ENCODE data around the gene FFAR1. TPM values are rescaled to one million over a fixed set of nuclear protein-coding genes. Genes with fewer than 3 reads are reported as not detected.
"Not testable (repeated sequence)": the region's sequence is repeated elsewhere in the genome, so short reads cannot be mapped to it uniquely, and the experiment has no call there.

FFAR1 gene
- total RNA-seq, 4 donors from 2014 or later, result not detected

DNA sequence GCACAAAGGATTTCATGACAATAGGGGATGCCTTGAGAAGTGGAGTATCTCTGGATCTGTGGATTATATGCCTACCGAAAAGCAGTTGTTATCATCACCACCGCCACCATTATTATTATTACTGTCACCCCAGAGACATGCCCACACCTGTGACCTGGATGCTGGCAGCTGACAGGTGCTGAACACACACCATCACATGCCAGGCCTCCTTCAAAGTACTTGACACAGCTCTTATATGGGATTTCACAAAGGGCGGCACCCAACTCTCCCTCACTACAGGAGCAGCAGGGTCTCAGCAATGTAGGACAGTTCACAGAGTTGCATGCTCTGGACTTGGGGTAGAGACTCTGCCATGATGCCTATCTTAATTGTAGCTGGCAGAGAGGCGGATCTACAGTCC, 17.6 kb downstream of the FFAR1 start:
- WGBS, 2 donors, result 79 to 80% methylated on average over 3 to 4 of the region's 4 CpGs

DNA sequence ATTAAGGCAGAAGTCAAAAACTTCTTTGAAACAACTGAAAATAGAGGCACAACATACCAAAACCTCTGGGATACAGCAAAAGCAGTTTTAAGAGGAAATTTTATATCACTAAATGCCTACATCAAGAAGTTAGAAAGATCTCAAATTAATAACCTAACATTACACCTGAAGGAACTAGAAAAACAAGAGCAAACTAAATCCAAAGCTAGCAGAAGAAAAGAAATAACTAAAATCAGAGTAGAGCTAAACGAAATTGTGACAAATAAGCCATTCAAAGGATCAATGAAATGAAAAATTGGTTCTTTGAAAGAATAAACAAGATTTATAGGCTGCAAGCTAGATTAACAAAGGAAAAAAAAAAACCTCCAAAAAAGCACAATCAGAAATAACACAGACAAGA, 20.7 kb downstream of the FFAR1 start:
- no peak overlapping the region for H3K4me3 ChIP-seq (replicated peaks in 1 of 3)
- TF ChIP-seq POLR2A (IDR thresholded peaks at IDR 0.05), result no peak
- TF ChIP-seq, protein P1, sequence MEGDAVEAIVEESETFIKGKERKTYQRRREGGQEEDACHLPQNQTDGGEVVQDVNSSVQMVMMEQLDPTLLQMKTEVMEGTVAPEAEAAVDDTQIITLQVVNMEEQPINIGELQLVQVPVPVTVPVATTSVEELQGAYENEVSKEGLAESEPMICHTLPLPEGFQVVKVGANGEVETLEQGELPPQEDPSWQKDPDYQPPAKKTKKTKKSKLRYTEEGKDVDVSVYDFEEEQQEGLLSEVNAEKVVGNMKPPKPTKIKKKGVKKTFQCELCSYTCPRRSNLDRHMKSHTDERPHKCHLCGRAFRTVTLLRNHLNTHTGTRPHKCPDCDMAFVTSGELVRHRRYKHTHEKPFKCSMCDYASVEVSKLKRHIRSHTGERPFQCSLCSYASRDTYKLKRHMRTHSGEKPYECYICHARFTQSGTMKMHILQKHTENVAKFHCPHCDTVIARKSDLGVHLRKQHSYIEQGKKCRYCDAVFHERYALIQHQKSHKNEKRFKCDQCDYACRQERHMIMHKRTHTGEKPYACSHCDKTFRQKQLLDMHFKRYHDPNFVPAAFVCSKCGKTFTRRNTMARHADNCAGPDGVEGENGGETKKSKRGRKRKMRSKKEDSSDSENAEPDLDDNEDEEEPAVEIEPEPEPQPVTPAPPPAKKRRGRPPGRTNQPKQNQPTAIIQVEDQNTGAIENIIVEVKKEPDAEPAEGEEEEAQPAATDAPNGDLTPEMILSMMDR (IDR thresholded peaks at IDR 0.05), result no peak
- 67 to 94% methylated on average over 1 of the region's 1 CpG for WGBS, 2 donors
- intact Hi-C loops (cut with DNase I), result no loop called here
- no peak for DNase-seq
- H3K9me3 ChIP-seq, result no peaks in the 10 kb centered on the region
- no peaks in the 10 kb centered on the region for H3K4me1 ChIP-seq
- H3K27ac ChIP-seq, result no peak overlapping the region
- no peaks in the 10 kb centered on the region for H3K36me3 ChIP-seq
- no peaks in the 10 kb centered on the region for H3K27me3 ChIP-seq

More for the DNA sequence above, 17.6 kb downstream of the FFAR1 start:
- Histone ChIP-seq H3K27ac (no peak overlapping the region), H3K27me3 (no peaks in the 10 kb centered on the region), H3K4me1 (no peaks in the 10 kb centered on the region), H3K9me3 (no peaks in the 10 kb centered on the region), H3K4me3 (replicated peaks in 1 of 3) (no peak overlapping the region), H3K36me3 (no peaks in the 10 kb centered on the region)
- DNase-seq, result peak; percentile 33 to 42
- intact Hi-C loops (cut with DNase I), result no loop called here
- TF ChIP-seq, protein P1 (IDR thresholded peaks at IDR 0.05), result no peak

DNA sequence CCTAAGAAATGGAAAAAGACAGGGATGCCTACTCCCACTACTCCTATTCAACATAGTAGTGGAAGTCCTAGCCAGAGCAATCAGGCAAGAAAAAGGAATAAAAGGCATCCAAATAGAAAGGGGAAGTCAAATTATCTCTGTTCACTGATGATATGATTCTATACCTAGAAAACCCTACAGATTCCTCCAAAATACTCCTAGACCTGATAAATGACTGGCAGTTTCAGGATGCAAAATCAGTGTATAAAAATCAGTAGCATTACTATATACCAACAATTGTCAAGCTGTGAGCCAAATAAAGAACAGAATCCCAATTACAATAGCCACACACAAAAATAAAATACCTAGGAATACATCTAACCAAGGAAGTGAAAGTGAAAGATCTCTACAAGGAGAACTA, 21.8 kb downstream of the FFAR1 start:
- intact Hi-C loops (cut with DNase I), result no loop called here
- TF ChIP-seq, protein P1 (IDR thresholded peaks at IDR 0.05), result no peak
- no peak for TF ChIP-seq POLR2A (IDR thresholded peaks at IDR 0.05)

DNA sequence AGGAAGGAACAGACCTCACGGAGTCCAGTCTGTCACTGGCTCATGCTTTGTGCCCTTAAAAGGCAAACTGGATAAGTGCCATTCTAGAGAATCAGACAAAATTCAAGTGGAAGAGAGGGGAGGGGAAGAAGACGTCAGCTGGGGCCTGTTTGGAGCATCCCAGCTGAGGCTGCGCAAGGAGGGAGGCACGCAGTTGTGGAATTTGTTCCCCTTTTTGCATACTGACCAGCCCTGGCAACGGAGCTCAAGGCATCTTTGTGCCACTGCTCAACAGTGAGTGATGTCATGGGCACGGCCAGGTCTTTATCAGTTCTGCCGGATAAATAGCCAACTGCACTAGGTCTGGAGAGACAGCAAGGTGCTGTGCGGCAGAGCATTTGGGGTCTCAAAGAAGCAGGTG, 23.0 kb downstream of the FFAR1 start, which contains the start of gene GPR42:
Gene GPR42 (plus strand): TSS at position 347 of the 400 bp plus-strand sequence. CDS start 292 bp downstream, outside the sequence.
- Histone ChIP-seq H3K9me3 (no peaks in the 10 kb centered on the region), H3K36me3 (no peaks in the 10 kb centered on the region), H3K27ac (no peak within 1 kb of the TSS), H3K27me3 (no peaks in the 10 kb centered on the region), H3K4me3 (replicated peaks in 1 of 3) (no peak within 1 kb of the TSS), H3K4me1 (peaks cover 0 to 3% of the 10 kb centered on the region in 2 donors)
- no peak for DNase-seq
- TF ChIP-seq, protein P1 (IDR thresholded peaks at IDR 0.05), result no peak
- no peak for TF ChIP-seq POLR2A (IDR thresholded peaks at IDR 0.05)
- WGBS, 2 donors, result 75 to 95% methylated on average over 4 to 5 of the region's 8 CpGs
- intact Hi-C loops (cut with DNase I), result no loop called here

More for the DNA sequence above, 21.8 kb downstream of the FFAR1 start:
- no peak overlapping the region for H3K27ac ChIP-seq
- H3K27me3 ChIP-seq, result no peaks in the 10 kb centered on the region
- DNase-seq, result no peak
- no peaks in the 10 kb centered on the region for H3K36me3 ChIP-seq
- H3K4me1 ChIP-seq, result no peaks in the 10 kb centered on the region
- no peaks in the 10 kb centered on the region for H3K9me3 ChIP-seq
- no peak overlapping the region for H3K4me3 ChIP-seq (replicated peaks in 1 of 3)

DNA sequence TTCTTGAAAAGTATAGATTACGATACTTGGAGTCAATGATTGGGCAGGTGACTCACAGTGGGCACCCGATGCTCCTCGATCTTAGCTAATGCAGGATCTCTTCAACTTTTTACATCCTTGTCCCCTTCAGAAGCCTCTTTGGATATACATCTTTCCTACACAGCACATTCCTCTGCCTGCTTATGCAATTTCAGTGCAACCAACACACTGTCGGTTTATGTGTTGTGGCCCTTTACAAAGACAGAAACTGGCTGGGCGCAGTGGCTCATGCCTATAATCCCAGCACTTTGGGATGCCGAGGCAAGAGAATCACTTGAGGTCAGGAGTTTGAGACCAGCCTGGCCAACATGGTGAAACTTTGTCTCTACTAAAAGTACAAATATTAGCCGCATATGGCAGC, 25.8 kb downstream of the FFAR1 start:
- H3K27me3 ChIP-seq, result no peaks in the 10 kb centered on the region
- no peak overlapping the region for H3K4me3 ChIP-seq (replicated peaks in 1 of 3)
- no peaks in the 10 kb centered on the region for H3K36me3 ChIP-seq
- TF ChIP-seq, protein P1 (IDR thresholded peaks at IDR 0.05), result no peak
- no peak for TF ChIP-seq POLR2A (IDR thresholded peaks at IDR 0.05)
- no peak for DNase-seq
- intact Hi-C loops (cut with DNase I), result no loop called here
- H3K4me1 ChIP-seq, result peaks cover 0 to 7% of the 10 kb centered on the region in 2 donors
- H3K27ac ChIP-seq, result no peak overlapping the region
- no peaks in the 10 kb centered on the region for H3K9me3 ChIP-seq
- 89 to 92% methylated on average over 7 of the region's 7 CpGs for WGBS, 2 donors

DNA sequence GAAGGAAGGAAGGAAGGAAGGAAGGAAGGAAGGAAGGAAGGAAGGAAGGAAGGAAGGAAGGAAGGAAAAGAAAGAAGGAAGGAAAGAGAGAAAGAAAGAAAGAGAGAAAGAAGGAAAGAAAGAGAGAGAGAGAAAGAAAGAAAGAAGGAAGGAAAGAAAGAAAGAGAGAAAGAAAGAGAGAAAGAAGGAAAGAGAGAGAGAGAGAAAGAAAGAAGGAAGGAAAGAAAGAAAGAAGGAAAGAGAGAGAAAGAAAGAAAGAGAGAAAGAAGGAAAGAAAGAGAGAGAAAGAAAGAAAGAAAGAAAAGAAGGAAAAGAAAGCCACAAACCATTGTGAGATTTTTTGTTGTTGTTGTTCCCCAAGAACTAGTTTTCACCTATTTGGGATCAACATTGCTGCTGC, 26.3 kb downstream of the FFAR1 start:
- H3K27me3 ChIP-seq; H3K27ac ChIP-seq; H3K9me3 ChIP-seq; H3K4me1 ChIP-seq; H3K4me3 ChIP-seq (replicated peaks in 1 of 3); H3K36me3 ChIP-seq; intact Hi-C loops (cut with DNase I); DNase-seq: not testable (repeated sequence)
